Measurements from ENCODE around the gene ARHGEF16.

- TF ChIP-seq POLR2A (IDR thresholded peaks at IDR 0.05) (no peak), CTCF (IDR thresholded peaks at IDR 0.05) (no peak)
Measured at GRCh38 chr1:3438661-3439180, 15.7 kb upstream of the ARHGEF16 start.

Data from esophagus squamous epithelium (tissue), 4 donors.